MG63 (cell line): ENCODE measurements around the gene DST. TPM values are rescaled to one million over a fixed set of nuclear protein-coding genes. Genes with fewer than 3 reads are reported as not detected.

Experiments
- DNase-seq: peaks from one replicate; pipeline ENCODE4 v3.0.0-alpha.2; 2020
- H3K27me3 ChIP-seq: fragments of 250-450 bp; sonication (Bioruptor Pico); 2 replicates; pipeline ENCODE4 v1.5.1; 2020; ENCODE audit warnings: mild to moderate bottlenecking, moderate library complexity
- H3K36me3 ChIP-seq: fragments of 250-450 bp; sonication (Bioruptor Pico); 2 replicates; pipeline ENCODE4 v1.5.1; 2020; ENCODE audit warnings: mild to moderate bottlenecking, moderate library complexity
- H3K4me3 ChIP-seq: fragments of 250-450 bp; sonication (Bioruptor Pico); 2 replicates; pipeline ENCODE4 v1.5.1; 2020; ENCODE audit warnings: mild to moderate bottlenecking, moderate library complexity
- H3K9me3 ChIP-seq: fragments of 250-450 bp; sonication (Bioruptor Pico); 2 replicates; pipeline ENCODE4 v1.5.1; 2020; ENCODE audit warnings: mild to moderate bottlenecking, moderate library complexity
- total RNA-seq: library from RNA; depleted of rRNA; stranded (reverse); fragments of >200 nt; shearing (Covaris generic); gene quantifications from 2 replicates; pipeline ENCODE4 v1.2.3, GENCODE V29; 2014; ENCODE audit warnings: low replicate concordance

DST gene
- total RNA-seq, 1 experiment from 2014 or later, result 16.7 TPM

GRCh38 chr6:56649782-56650181 lies 7.1 kb upstream of the DST start:
- Histone ChIP-seq H3K36me3 (peaks cover 34% of the 10 kb centered on the region), H3K27me3 (no peaks in the 10 kb centered on the region), H3K9me3 (no peaks in the 10 kb centered on the region), H3K4me3 (no peak overlapping the region)
- DNase-seq, result no peak

- no peak for DNase-seq
- H3K4me3 ChIP-seq, result no peak overlapping the region
- no peaks in the 10 kb centered on the region for H3K27me3 ChIP-seq
- H3K9me3 ChIP-seq, result no peaks in the 10 kb centered on the region
- H3K36me3 ChIP-seq, result peaks cover 35% of the 10 kb centered on the region
Measured at GRCh38 chr6:56649053-56649769, 6.5 kb upstream of the DST start.

GRCh38 chr6:56647172-56647762 lies 4.6 kb upstream of the DST start:
- H3K36me3 ChIP-seq, result peaks cover 38% of the 10 kb centered on the region
- no peak for DNase-seq
- H3K4me3 ChIP-seq, result no peak overlapping the region
- H3K9me3 ChIP-seq, result no peaks in the 10 kb centered on the region
- H3K27me3 ChIP-seq, result no peaks in the 10 kb centered on the region

GRCh38 chr6:56644366-56644765 lies 1.7 kb upstream of the DST start:
- peaks cover 51% of the 10 kb centered on the region for H3K36me3 ChIP-seq
- no peak overlapping the region for H3K4me3 ChIP-seq
- H3K27me3 ChIP-seq, result no peaks in the 10 kb centered on the region
- DNase-seq, result no peak
- H3K9me3 ChIP-seq, result no peaks in the 10 kb centered on the region

- H3K36me3 ChIP-seq, result peaks cover 50% of the 10 kb centered on the region
- H3K27me3 ChIP-seq, result no peaks in the 10 kb centered on the region
- no peak overlapping the region for H3K4me3 ChIP-seq
- DNase-seq, result no peak
- H3K9me3 ChIP-seq, result no peaks in the 10 kb centered on the region
Measured at GRCh38 chr6:56643379-56644089, 845 bp upstream of the DST start.

GRCh38 chr6:56640374-56640773 lies 2.3 kb downstream of the DST start:
- no peak overlapping the region for H3K4me3 ChIP-seq
- no peak for DNase-seq
- H3K9me3 ChIP-seq, result no peaks in the 10 kb centered on the region
- peaks cover 38% of the 10 kb centered on the region for H3K36me3 ChIP-seq
- no peaks in the 10 kb centered on the region for H3K27me3 ChIP-seq

GRCh38 chr6:56638760-56639159 lies 3.9 kb downstream of the DST start:
- Histone ChIP-seq H3K27me3 (no peaks in the 10 kb centered on the region), H3K4me3 (no peak overlapping the region), H3K9me3 (no peaks in the 10 kb centered on the region), H3K36me3 (peaks cover 41% of the 10 kb centered on the region)
- DNase-seq, result no peak

GRCh38 chr6:56637640-56638039 lies 5.0 kb downstream of the DST start:
- DNase-seq, result no peak
- Histone ChIP-seq H3K4me3 (no peak overlapping the region), H3K36me3 (peaks cover 44% of the 10 kb centered on the region), H3K27me3 (no peaks in the 10 kb centered on the region), H3K9me3 (no peaks in the 10 kb centered on the region)

GRCh38 chr6:56628105-56628504 lies 14.6 kb downstream of the DST start:
- Histone ChIP-seq H3K9me3 (no peaks in the 10 kb centered on the region), H3K27me3 (no peaks in the 10 kb centered on the region), H3K36me3 (peaks cover 25% of the 10 kb centered on the region), H3K4me3 (no peak overlapping the region)
- no peak for DNase-seq

GRCh38 chr6:56625356-56625755 lies 17.3 kb downstream of the DST start:
- Histone ChIP-seq H3K27me3 (no peaks in the 10 kb centered on the region), H3K4me3 (no peak overlapping the region), H3K9me3 (no peaks in the 10 kb centered on the region), H3K36me3 (peaks cover 24% of the 10 kb centered on the region)
- no peak for DNase-seq

GRCh38 chr6:56624728-56625069 lies 18.0 kb downstream of the DST start:
- no peaks in the 10 kb centered on the region for H3K9me3 ChIP-seq
- peaks cover 22% of the 10 kb centered on the region for H3K36me3 ChIP-seq
- no peak for DNase-seq
- H3K27me3 ChIP-seq, result no peaks in the 10 kb centered on the region
- no peak overlapping the region for H3K4me3 ChIP-seq

- H3K9me3 ChIP-seq, result no peaks in the 10 kb centered on the region
- peaks cover 21% of the 10 kb centered on the region for H3K36me3 ChIP-seq
- H3K27me3 ChIP-seq, result no peaks in the 10 kb centered on the region
- DNase-seq, result no peak
- no peak overlapping the region for H3K4me3 ChIP-seq
Measured at GRCh38 chr6:56624046-56624727, 18.5 kb downstream of the DST start.

- Histone ChIP-seq H3K27me3 (no peaks in the 10 kb centered on the region), H3K36me3 (peaks cover 23% of the 10 kb centered on the region)
- no peak for DNase-seq
Measured at GRCh38 chr6:56620229-56620868, 22.3 kb downstream of the DST start.

GRCh38 chr6:56618050-56618449 lies 24.6 kb downstream of the DST start:
- DNase-seq, result no peak
- no peaks in the 10 kb centered on the region for H3K9me3 ChIP-seq
- peaks cover 9% of the 10 kb centered on the region for H3K36me3 ChIP-seq
- H3K4me3 ChIP-seq, result no peak overlapping the region
- no peaks in the 10 kb centered on the region for H3K27me3 ChIP-seq

More at GRCh38 chr6:56620229-56620868, 22.3 kb downstream of the DST start:
- Histone ChIP-seq H3K9me3 (no peaks in the 10 kb centered on the region), H3K4me3 (no peak overlapping the region)

- no peak overlapping the region for H3K4me3 ChIP-seq
Measured at GRCh38 chr6:56616967-56617366, 25.7 kb downstream of the DST start.

GRCh38 chr6:56613247-56613851 lies 29.3 kb downstream of the DST start:
- no peak overlapping the region for H3K4me3 ChIP-seq
- H3K27me3 ChIP-seq, result no peaks in the 10 kb centered on the region
- DNase-seq, result no peak
- H3K9me3 ChIP-seq, result no peaks in the 10 kb centered on the region
- peaks cover 6% of the 10 kb centered on the region for H3K36me3 ChIP-seq

More at GRCh38 chr6:56616967-56617366, 25.7 kb downstream of the DST start:
- no peak for DNase-seq
- Histone ChIP-seq H3K36me3 (peaks cover 6% of the 10 kb centered on the region), H3K27me3 (no peaks in the 10 kb centered on the region), H3K9me3 (no peaks in the 10 kb centered on the region)
